Thyroid gland (tissue), 4 donors: ENCODE measurements around the gene UPK3B. TPM values are rescaled to one million over a fixed set of nuclear protein-coding genes. Genes with fewer than 3 reads are reported as not detected.
"Not testable (repeated sequence)": the region's sequence is repeated elsewhere in the genome, so short reads cannot be mapped to it uniquely, and the experiment has no call there.

Experiments
- DNase-seq, 2 donors: peaks; one replicate each; pipeline ENCODE4 v3.0.0-alpha.2; 2019
- H3K27ac ChIP-seq, 3 donors: fragments of 200-600 bp; sonication (generic); 1 replicate in 2 of 3; 2 replicates in 1 of 3; pipeline ENCODE4 v1.5.1; 2016 to 2019; ENCODE audit warnings: mild to moderate bottlenecking in 1 of 3, moderate library complexity in 1 of 3
- H3K27me3 ChIP-seq: fragments of 200-600 bp; sonication (generic); one replicate; pipeline ENCODE4 v1.5.1; 2019
- H3K36me3 ChIP-seq, 2 donors: fragments of 200-600 bp; sonication (generic); one replicate each; pipeline ENCODE4 v1.5.1; 2016 to 2019
- H3K4me1 ChIP-seq, 2 donors: fragments of 200-600 bp; sonication (generic); one replicate each; pipeline ENCODE4 v1.5.1; 2017 to 2019
- H3K4me3 ChIP-seq, 3 donors: fragments of 200-600 bp; sonication (generic); replicated peaks in 1 of 3; 1 replicate in 2 of 3; 2 replicates in 1 of 3; pipeline ENCODE4 v1.5.1; 2016; ENCODE audit warnings: mild to moderate bottlenecking in 1 of 3
- H3K9me3 ChIP-seq: fragments of 200-600 bp; sonication (generic); one replicate; pipeline ENCODE4 v1.5.1; 2017
- CTCF ChIP-seq, 6 experiments: fragments of 200-600 bp in 3 of 6; fragments of 450-650 bp in 3 of 6; sonication (generic) in 3 of 6; IDR thresholded peaks; one replicate each; pipeline ENCODE4 v1.5.1; 2016 to 2019; ENCODE audit warnings: antibody characterized with exemption in 6 of 6, mild to moderate bottlenecking in 2 of 6, inconsistent platforms in 1 of 6, moderate library complexity in 1 of 6
- POLR2A ChIP-seq, 2 donors: fragments of 450-650 bp; IDR thresholded peaks; one replicate each; pipeline ENCODE4 v1.6.1; 2017; ENCODE audit warnings: antibody characterized with exemption in 2 of 2, mild to moderate bottlenecking in 2 of 2, moderate library complexity in 1 of 2
- WGBS, 2 donors: methylation state at CpG; one replicate each; pipeline ENCODE4 v1.1.5; 2017; 5-methylcytosine and 5-hydroxymethylcytosine counted together
- intact Hi-C: fragments of 100-400 bp; cut with DNase I; formaldehyde crosslinking; loops from one replicate; pipeline ENCODE4 v1.15.1; 2023
- total RNA-seq, 4 donors: library from RNA; depleted of rRNA; stranded (reverse); fragments of >200 nt; gene quantifications; one replicate each; pipeline ENCODE4 v1.2.3, GENCODE V29; 2016

UPK3B gene
- total RNA-seq, 4 donors from 2014 or later = 1.0 to 10.8 (median 1.3) TPM

GRCh38 chr7:76505168-76506080 is 4.9 kb upstream of the UPK3B start:
- Histone ChIP-seq H3K9me3 (no peaks in the 10 kb centered on the region), H3K27ac (no peak overlapping the region), H3K36me3 (peaks cover 0 to 8% of the 10 kb centered on the region in 2 donors), H3K4me1 (peaks cover 6 to 10% of the 10 kb centered on the region in 2 donors), H3K27me3 (no peaks in the 10 kb centered on the region), H3K4me3 (no peak overlapping the region)
- intact Hi-C loops = no loop called here
- DNase-seq = no peak
- WGBS, 2 donors = 95% methylated on average over 22 to 26 of the region's 32 CpGs
- TF ChIP-seq POLR2A (IDR thresholded peaks at IDR 0.05) = no peak
- TF ChIP-seq CTCF (IDR thresholded peaks at IDR 0.05) = no peak

GRCh38 chr7:76506081-76506440 is 4.3 kb upstream of the UPK3B start:
- Histone ChIP-seq H3K27me3 (no peaks in the 10 kb centered on the region), H3K4me3 (no peak overlapping the region), H3K9me3 (no peaks in the 10 kb centered on the region), H3K27ac (no peak overlapping the region), H3K36me3 (peaks cover 0 to 8% of the 10 kb centered on the region in 2 donors), H3K4me1 (peaks cover 6 to 11% of the 10 kb centered on the region in 2 donors)
- intact Hi-C loops = no loop called here
- no peak for TF ChIP-seq POLR2A (IDR thresholded peaks at IDR 0.05)
- no peak for TF ChIP-seq CTCF (IDR thresholded peaks at IDR 0.05)
- WGBS, 2 donors = 79 to 85% methylated on average over 5 of the region's 5 CpGs
- no peak for DNase-seq

GRCh38 chr7:76506643-76507042 is 3.7 kb upstream of the UPK3B start:
- intact Hi-C loops, H3K36me3 ChIP-seq, H3K9me3 ChIP-seq, H3K27ac ChIP-seq, DNase-seq, H3K4me3 ChIP-seq, H3K27me3 ChIP-seq: not testable (repeated sequence)
- 95% methylated on average over 8 of the region's 8 CpGs for WGBS, 2 donors
- H3K4me1 ChIP-seq = peaks cover 6 to 11% of the 10 kb centered on the region in 2 donors

- Histone ChIP-seq H3K4me3 (no peak overlapping the region), H3K36me3 (peaks cover 0 to 8% of the 10 kb centered on the region in 2 donors), H3K27me3 (no peaks in the 10 kb centered on the region), H3K9me3 (no peaks in the 10 kb centered on the region), H3K27ac (no peak overlapping the region), H3K4me1 (peaks cover 6 to 11% of the 10 kb centered on the region in 2 donors)
- intact Hi-C loops = no loop called here
- DNase-seq = no peak
- 85 to 92% methylated on average over 11 of the region's 11 CpGs for WGBS, 2 donors
- TF ChIP-seq POLR2A (IDR thresholded peaks at IDR 0.05) (no peak), CTCF (IDR thresholded peaks at IDR 0.05) (no peak)
These were observed 2.5 kb upstream of the UPK3B start for GRCh38 chr7:76507723-76508406.

GRCh38 chr7:76511200-76511910 is 1.0 kb downstream of the UPK3B start:
- DNase-seq = not testable (repeated sequence)
- 82 to 85% methylated on average over 10 to 16 of the region's 24 CpGs for WGBS, 2 donors

GRCh38 chr7:76511911-76512885 is 1.8 kb downstream of the UPK3B start:
- H3K4me3 ChIP-seq, intact Hi-C loops, H3K36me3 ChIP-seq, DNase-seq, H3K27me3 ChIP-seq, H3K9me3 ChIP-seq, H3K27ac ChIP-seq: not testable (repeated sequence)
- peaks cover 6 to 16% of the 10 kb centered on the region in 2 donors for H3K4me1 ChIP-seq
- no CpG with 5 or more reads among the region's 31 CpGs for WGBS, 2 donors

More at GRCh38 chr7:76511200-76511910, 1.0 kb downstream of the UPK3B start:
- peaks cover 6 to 16% of the 10 kb centered on the region in 2 donors for H3K4me1 ChIP-seq
- intact Hi-C loops, H3K27ac ChIP-seq, H3K27me3 ChIP-seq, H3K4me3 ChIP-seq, H3K36me3 ChIP-seq, H3K9me3 ChIP-seq: not testable (repeated sequence)
